PC-9 (cell line): ENCODE measurements around the gene AGXT. TPM values are rescaled to one million over a fixed set of nuclear protein-coding genes. Genes with fewer than 3 reads are reported as not detected.
A peak's percentile ranks its signal among the peaks of the same experiment; 100 is the strongest.

Experiments used
- BruUV-seq: library from RNA; stranded (reverse); fragments of 400-500 nt; replicated peaks from 2 replicates; lab custom pipeline; 2021; lab: Mats Ljungman, UMichigan
- CTCF ChIA-PET: fragments of 300-600 bp; sonication (Branson Sonifier 250); formaldehyde crosslinking; loops from one replicate; lab custom pipeline; 2022; ENCODE audit warnings: antibody characterized with exemption; lab: Charles Lee
- POLR2A ChIA-PET: fragments of 300-600 bp; sonication (Branson Sonifier 250); formaldehyde crosslinking; loops from one replicate; lab custom pipeline; 2022; ENCODE audit warnings: antibody characterized with exemption; ENCODE audit not compliant: unreplicated experiment; lab: Charles Lee
- DNase-seq, 2 experiments: peaks; one replicate each; pipeline versions ENCODE4 v3.0.0 to v3.0.0-alpha.2; 2015 to 2022; ENCODE audit warnings: mixed read lengths in 1 of 2
- H2AFZ ChIP-seq: fragments of 200-600 bp; sonication (generic); 2 replicates; pipeline ENCODE4 v1.8.1; 2017; ENCODE audit warnings: antibody characterized with exemption
- H3F3A ChIP-seq: fragments of 200-600 bp; sonication (generic); 2 replicates; pipeline ENCODE4 v1.8.1; 2017; ENCODE audit warnings: antibody characterized with exemption, mild to moderate bottlenecking, low read depth; ENCODE audit not compliant: insufficient read depth
- H3K27ac ChIP-seq: fragments of 200-600 bp; sonication (generic); 2 replicates; pipeline ENCODE4 v1.6.1; 2016; ENCODE audit warnings: mixed run types
- H3K27me3 ChIP-seq: fragments of 200-600 bp; sonication (generic); 2 replicates; pipeline ENCODE4 v1.6.1; 2016; ENCODE audit warnings: low read depth, mixed run types; ENCODE audit not compliant: insufficient read depth
- H3K36me3 ChIP-seq: fragments of 200-600 bp; sonication (generic); 2 replicates; pipeline ENCODE4 v1.6.1; 2016; ENCODE audit warnings: low read depth, mixed run types
- H3K4me1 ChIP-seq: fragments of 200-600 bp; sonication (generic); replicated peaks from 2 replicates; pipeline ENCODE4 v1.6.1; 2016; ENCODE audit warnings: mixed run types; ENCODE audit not compliant: insufficient read depth
- H3K4me2 ChIP-seq: fragments of 200-600 bp; sonication (generic); 2 replicates; pipeline ENCODE4 v1.6.1; 2017; ENCODE audit warnings: mixed run types
- H3K4me3 ChIP-seq: fragments of 200-600 bp; sonication (generic); 2 replicates; pipeline ENCODE4 v1.6.1; 2016; ENCODE audit warnings: mixed run types
- H3K79me2 ChIP-seq: fragments of 200-600 bp; sonication (generic); 2 replicates; pipeline ENCODE4 v1.6.1; 2017; ENCODE audit warnings: low read depth, mixed run types
- H3K9me2 ChIP-seq: fragments of 200-600 bp; sonication (generic); 2 replicates; pipeline ENCODE4 v1.8.1; 2017; ENCODE audit warnings: mild to moderate bottlenecking; ENCODE audit not compliant: insufficient read depth
- H3K9me3 ChIP-seq: fragments of 200-600 bp; sonication (generic); 2 replicates; pipeline ENCODE4 v1.8.1; 2016; ENCODE audit warnings: low read depth; ENCODE audit not compliant: insufficient read depth
- H4K20me1 ChIP-seq: fragments of 200-600 bp; sonication (generic); 2 replicates; pipeline ENCODE4 v1.8.1; 2017; ENCODE audit not compliant: insufficient read depth
- EZH2 ChIP-seq: fragments of 200-600 bp; sonication (generic); IDR thresholded peaks from 2 replicates; pipeline ENCODE4 v1.8.0; 2017; ENCODE audit warnings: antibody characterized with exemption, low read depth
- intact Hi-C: fragments of 100-400 bp; cut with micrococcal nuclease; formaldehyde crosslinking; loops from one replicate; pipeline ENCODE4 v1.10.0; 2022; ENCODE audit not compliant: unreplicated experiment
- total RNA-seq: library from RNA; stranded (reverse); gene quantifications from 2 replicates; pipeline ENCODE4 v1.2.3, GENCODE V29; 2021
- TF ChIP-seq, protein P1 (sequence below): fragments of 200-600 bp; sonication (generic); conservative IDR thresholded peaks from 2 replicates; pipeline ENCODE4 v1.6.1; 2017; ENCODE audit warnings: mixed run types, antibody characterized with exemption, mild to moderate bottlenecking, moderate library complexity

The AGXT gene
- total RNA-seq, 1 experiment from 2014 or later: not detected

DNA sequence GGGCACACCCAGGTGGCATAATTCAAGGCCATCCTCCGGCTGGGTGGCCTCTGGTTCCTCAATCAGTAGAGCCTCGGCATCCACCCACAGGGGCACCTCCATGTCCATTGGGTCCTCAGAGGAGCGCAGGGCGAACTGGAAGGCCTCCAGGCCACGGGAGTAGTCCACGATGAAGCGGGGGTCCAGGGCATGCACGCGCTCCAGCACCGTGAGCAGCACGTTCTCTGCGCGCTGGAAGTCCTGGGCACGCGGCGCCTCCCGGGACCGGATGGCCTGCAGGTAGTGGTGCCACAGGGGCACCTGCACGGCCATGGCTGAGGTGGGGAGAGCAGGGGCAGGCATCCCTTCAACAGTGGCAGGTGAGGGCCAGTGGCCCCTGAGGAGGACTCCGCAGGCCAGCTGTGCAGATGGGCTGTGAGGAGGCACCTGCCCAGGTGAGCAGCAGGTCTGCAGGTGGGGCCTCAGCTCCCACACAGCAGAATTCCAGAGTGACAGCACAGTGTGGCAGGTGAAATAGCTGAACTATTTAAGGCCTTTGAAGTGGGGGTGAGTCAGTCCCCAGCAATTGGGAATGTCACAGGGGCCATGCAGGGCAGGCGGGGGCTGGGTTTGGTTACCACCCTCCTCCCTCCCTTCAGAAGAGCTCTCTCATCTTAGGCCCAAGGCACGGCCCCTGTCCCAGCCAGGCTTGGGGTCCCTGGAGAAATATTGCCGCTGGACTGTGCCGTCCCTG, 27.2 kb downstream of the AGXT start, which contains the start of gene MAB21L4:
MAB21L4 (minus strand) TSS at position 501 of the 733 bp plus-strand sequence; CDS start at position 342, 159 bp downstream.
- H4K20me1 ChIP-seq: no peaks in the 10 kb centered on the region
- intact Hi-C loops: loop anchor here (2.0 to 5.0 kb wide), 4 partner anchors 19 to 524 kb away; partner anchors contain the start of gene PPP1R7
- no TSS peak for BruUV-seq
- peak; percentile 96 to 98 for DNase-seq
- no peaks in the 10 kb centered on the region for H3K9me2 ChIP-seq
- POLR2A ChIA-PET: interaction anchor here (0.6 kb wide), 3 partner anchors 19 to 39 kb away, joined by 3 to 4 read pairs (median 3); no protein-coding TSS in a partner anchor
- H3K4me3 ChIP-seq: peak within 1 kb of the TSS; percentile 77
- H3K79me2 ChIP-seq: peaks cover 35% of the 10 kb centered on the region
- H3K36me3 ChIP-seq: no peaks in the 10 kb centered on the region
- CTCF ChIA-PET: interaction anchor here (0.6 kb wide), 2 partner anchors 56 to 90 kb away, joined by 3 read pairs; no protein-coding TSS in a partner anchor
- peak within 1 kb of the TSS; percentile 95 for H3K4me2 ChIP-seq
- no peak within 1 kb of the TSS for H2AFZ ChIP-seq
- H3F3A ChIP-seq: peaks cover 37% of the 10 kb centered on the region
- peak within 1 kb of the TSS; percentile 87 for H3K27ac ChIP-seq
- no peaks in the 10 kb centered on the region for H3K27me3 ChIP-seq
- H3K4me1 ChIP-seq: peaks cover 85% of the 10 kb centered on the region
- TF ChIP-seq, protein P1, sequence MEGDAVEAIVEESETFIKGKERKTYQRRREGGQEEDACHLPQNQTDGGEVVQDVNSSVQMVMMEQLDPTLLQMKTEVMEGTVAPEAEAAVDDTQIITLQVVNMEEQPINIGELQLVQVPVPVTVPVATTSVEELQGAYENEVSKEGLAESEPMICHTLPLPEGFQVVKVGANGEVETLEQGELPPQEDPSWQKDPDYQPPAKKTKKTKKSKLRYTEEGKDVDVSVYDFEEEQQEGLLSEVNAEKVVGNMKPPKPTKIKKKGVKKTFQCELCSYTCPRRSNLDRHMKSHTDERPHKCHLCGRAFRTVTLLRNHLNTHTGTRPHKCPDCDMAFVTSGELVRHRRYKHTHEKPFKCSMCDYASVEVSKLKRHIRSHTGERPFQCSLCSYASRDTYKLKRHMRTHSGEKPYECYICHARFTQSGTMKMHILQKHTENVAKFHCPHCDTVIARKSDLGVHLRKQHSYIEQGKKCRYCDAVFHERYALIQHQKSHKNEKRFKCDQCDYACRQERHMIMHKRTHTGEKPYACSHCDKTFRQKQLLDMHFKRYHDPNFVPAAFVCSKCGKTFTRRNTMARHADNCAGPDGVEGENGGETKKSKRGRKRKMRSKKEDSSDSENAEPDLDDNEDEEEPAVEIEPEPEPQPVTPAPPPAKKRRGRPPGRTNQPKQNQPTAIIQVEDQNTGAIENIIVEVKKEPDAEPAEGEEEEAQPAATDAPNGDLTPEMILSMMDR: no peak
- TF ChIP-seq EZH2: no peak
- H3K9me3 ChIP-seq: no peaks in the 10 kb centered on the region

DNA sequence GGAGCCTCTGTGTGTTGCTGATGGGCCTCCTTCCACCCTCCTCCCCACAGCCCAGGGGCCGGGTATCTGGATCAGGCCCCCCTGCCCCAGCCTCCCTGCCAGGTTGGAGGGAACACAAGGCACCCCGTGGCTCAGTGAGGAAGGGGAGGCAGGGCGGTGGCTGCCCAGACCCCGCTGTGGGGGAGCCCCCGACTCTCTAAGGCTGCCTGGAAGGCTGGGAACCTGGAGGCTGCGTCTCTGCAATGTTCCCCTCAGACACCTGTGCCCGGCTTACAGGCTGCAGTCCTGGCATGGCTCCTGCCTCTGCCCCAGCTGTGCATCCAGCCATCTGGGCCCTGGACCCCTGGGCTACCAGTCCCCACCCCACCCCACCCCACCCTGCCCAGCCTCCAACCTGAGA, 27.8 kb downstream of the AGXT start:
- no peaks in the 10 kb centered on the region for H4K20me1 ChIP-seq
- peak overlapping the region; percentile 95 for H3K4me2 ChIP-seq
- peaks cover 79% of the 10 kb centered on the region for H3K4me1 ChIP-seq
- CTCF ChIA-PET: interaction anchor here (0.6 to 1.5 kb wide), 5 partner anchors 13 to 689 kb away, joined by 3 to 4 read pairs (median 3); no protein-coding TSS in a partner anchor
- H3F3A ChIP-seq: peaks cover 37% of the 10 kb centered on the region
- no peaks in the 10 kb centered on the region for H3K27me3 ChIP-seq
- peaks cover 35% of the 10 kb centered on the region for H3K79me2 ChIP-seq
- no peak overlapping the region for H2AFZ ChIP-seq
- no TSS peak for BruUV-seq
- H3K36me3 ChIP-seq: no peaks in the 10 kb centered on the region
- POLR2A ChIA-PET: interaction anchor here (0.6 to 0.7 kb wide), 3 partner anchors 9 to 35 kb away, joined by 3 to 12 read pairs (median 3); partner anchors contain the start of gene CROCC2
- no peak for DNase-seq
- peak overlapping the region; percentile 82 for H3K27ac ChIP-seq
- peak overlapping the region; percentile 77 for H3K4me3 ChIP-seq
- no peak for TF ChIP-seq EZH2
- TF ChIP-seq, protein P1: no peak
- intact Hi-C loops: loop anchor here (5.0 kb wide), 3 partner anchors 96 to 524 kb away; partner anchors contain the start of gene PPP1R7
- H3K9me3 ChIP-seq: no peaks in the 10 kb centered on the region
- H3K9me2 ChIP-seq: no peaks in the 10 kb centered on the region

DNA sequence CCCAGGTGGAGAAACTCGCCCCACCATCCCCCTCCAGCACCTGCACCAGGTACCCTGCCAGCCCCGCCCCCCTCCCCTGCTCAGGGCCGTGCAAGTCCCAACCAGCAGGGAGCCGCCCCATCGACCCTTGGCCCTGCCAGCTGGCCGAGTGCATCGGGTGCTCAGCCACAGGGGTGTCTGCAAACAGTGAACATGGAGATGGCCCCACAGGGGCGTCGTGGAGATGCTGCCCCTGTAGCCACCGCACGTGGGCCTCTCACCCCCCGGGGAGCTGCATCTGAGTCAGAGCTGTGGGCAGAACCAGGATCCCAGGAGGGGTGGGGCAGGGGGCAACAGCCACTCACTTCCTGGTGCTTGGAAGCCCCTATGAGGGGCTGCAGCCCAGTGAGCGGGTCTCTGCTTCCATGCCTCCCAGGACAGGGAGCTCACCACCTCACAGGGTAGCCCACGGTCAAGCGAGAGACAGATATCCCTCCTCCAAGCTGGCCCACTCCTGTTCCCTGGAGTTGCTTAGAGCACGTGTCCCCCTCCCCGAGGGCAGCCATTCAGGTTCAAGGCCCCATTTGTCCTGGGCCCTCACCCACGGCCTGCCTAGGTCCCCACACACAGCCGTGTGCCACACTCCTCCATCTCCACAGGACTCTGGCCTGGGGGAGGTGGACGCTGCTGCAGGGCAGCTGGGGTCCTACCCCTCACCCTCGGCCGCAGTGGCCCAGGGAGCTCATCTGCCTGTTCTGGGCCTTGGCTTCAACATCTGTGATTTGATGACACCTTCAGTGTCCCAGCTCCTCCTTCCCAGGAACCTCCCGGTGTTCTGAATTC, 28.5 kb downstream of the AGXT start:
- H3K4me2 ChIP-seq: peak overlapping the region; percentile 95
- no peak overlapping the region for H3K4me3 ChIP-seq
- H3K9me2 ChIP-seq: no peaks in the 10 kb centered on the region
- H3K79me2 ChIP-seq: peaks cover 30% of the 10 kb centered on the region
- H2AFZ ChIP-seq: no peak overlapping the region
- CTCF ChIA-PET: interaction anchor here (0.6 to 2.0 kb wide), 5 partner anchors 12 to 688 kb away, joined by 3 to 11 read pairs (median 3); no protein-coding TSS in a partner anchor
- H3K4me1 ChIP-seq: peaks cover 72% of the 10 kb centered on the region
- H3K27ac ChIP-seq: peak overlapping the region; percentile 87
- H4K20me1 ChIP-seq: no peaks in the 10 kb centered on the region
- POLR2A ChIA-PET: interaction anchor here (0.6 to 0.7 kb wide), 3 partner anchors 9 to 319 kb away, joined by 3 to 12 read pairs (median 3); partner anchors contain the start of gene CROCC2
- H3K36me3 ChIP-seq: no peaks in the 10 kb centered on the region
- peaks cover 37% of the 10 kb centered on the region for H3F3A ChIP-seq
- DNase-seq: peak; percentile 85 to 88
- TF ChIP-seq, protein P1: no peak
- no peak for TF ChIP-seq EZH2
- H3K9me3 ChIP-seq: no peaks in the 10 kb centered on the region
- BruUV-seq: no TSS peak
- intact Hi-C loops: loop anchor here (5.0 kb wide), 3 partner anchors 95 to 525 kb away; partner anchors contain the start of gene PPP1R7
- H3K27me3 ChIP-seq: no peaks in the 10 kb centered on the region
